ENCODE measurements around the gene RECQL5.
A peak's percentile ranks its signal among the peaks of the same experiment; 100 is the strongest.
"Not testable (repeated sequence)": the region's sequence is repeated elsewhere in the genome, so short reads cannot be mapped to it uniquely, and the experiment has no call there.

The RECQL5 gene

DNA sequence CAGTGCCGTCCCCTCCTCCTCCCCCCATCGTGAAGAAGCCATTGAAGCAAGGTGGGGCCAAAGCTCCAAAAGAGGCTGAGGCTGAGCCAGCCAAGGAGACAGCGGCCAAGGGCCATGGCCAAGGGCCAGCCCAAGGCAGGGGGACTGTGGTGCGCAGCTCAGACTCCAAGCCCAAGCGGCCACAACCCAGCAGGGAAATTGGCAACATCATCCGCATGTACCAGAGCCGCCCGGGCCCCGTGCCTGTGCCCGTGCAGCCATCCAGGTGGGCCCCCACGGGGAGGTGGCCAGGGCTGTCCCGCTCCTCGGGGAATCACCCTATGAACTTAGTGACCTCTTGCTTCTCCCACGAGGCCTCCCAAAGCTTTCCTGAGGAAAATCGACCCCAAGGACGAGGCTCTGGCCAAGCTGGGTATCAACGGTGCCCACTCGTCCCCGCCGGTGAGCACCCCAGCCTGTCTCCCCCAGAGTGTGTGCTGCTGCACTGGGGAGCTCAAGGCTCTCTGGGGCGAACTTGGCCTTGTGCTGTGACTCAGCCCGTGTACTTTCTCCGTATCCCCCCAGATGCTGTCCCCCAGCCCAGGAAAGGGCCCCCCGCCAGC lies 50.3 kb downstream of the RECQL5 start:
- no peak for DNase-seq (ENCODE audit: low read depth)

DNA sequence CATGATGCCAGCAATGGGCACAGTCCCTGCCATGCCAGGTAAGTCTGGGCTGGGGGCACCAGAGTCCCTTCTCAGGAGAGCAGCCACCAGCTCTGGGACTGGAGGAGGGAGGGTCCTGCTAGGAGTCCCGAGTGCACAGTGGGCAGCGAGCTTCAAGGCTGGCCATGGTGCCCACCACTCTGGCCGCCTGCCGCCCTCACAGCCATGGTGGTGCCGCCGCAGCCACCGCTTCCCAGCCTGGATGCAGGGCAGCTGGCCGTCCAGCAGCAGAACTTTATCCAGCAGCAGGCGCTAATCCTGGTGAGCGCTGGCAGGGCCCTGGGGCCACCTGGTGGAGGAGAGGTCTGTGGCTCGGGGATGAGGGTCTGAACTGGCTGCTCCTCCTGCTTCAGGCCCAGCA lies 51.7 kb downstream of the RECQL5 start:
- no peak for DNase-seq (ENCODE audit: low read depth)

DNA sequence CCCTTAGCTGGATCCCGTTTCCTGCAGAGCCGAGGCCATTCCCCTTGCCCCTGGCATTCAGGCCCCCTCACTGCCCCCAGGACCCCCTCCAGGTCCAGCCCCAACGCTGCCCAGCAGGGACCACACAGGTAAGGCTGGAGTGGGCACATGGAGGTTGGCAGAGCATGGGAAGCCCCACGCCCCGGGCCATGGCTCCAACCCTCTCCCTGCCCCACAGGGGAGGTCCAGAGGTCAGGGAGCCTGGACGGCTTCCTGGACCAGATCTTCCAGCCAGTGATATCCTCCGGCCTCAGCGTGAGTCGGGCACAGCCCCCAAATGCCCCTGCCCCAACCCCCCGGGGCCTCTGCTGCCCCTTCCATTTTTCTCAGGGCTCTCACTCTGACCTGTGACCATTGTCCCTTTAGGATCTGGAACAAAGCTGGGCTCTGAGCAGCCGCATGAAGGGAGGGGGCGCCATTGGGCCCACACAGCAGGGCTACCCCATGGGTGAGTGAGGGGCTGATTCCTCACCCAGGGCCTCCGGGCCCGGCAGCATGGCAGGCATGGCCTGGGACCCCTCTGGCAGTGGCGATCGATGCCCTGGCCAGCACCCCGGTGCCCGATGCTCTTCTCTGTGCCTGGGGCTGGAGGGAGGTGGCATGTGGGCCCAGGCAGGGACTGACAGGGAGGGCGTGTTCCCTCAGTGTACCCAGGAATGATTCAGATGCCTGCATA lies 52.2 kb downstream of the RECQL5 start:
- DNase-seq (ENCODE audit: low read depth): no peak

DNA sequence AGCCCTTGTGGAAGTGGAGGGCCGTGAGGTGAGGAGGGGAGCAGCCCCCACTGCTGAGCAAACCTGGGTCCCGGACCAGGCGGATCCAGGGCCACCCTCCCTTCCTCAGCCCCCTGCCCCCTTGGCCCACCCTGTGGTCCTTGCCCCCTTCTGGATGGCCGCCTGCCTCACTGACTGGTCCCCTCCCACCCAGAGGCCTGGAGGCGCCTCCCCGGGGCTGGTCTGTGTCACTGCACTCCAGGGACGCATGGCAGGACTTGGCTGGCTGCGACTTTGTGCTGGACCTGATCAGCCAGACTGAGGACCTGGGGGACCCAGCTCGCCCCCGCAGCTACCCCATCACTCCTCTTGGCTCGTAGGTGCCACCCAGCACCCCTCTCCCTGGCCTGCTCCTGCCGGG lies 52.9 kb downstream of the RECQL5 start:
- no peak for DNase-seq (ENCODE audit: low read depth)

DNA sequence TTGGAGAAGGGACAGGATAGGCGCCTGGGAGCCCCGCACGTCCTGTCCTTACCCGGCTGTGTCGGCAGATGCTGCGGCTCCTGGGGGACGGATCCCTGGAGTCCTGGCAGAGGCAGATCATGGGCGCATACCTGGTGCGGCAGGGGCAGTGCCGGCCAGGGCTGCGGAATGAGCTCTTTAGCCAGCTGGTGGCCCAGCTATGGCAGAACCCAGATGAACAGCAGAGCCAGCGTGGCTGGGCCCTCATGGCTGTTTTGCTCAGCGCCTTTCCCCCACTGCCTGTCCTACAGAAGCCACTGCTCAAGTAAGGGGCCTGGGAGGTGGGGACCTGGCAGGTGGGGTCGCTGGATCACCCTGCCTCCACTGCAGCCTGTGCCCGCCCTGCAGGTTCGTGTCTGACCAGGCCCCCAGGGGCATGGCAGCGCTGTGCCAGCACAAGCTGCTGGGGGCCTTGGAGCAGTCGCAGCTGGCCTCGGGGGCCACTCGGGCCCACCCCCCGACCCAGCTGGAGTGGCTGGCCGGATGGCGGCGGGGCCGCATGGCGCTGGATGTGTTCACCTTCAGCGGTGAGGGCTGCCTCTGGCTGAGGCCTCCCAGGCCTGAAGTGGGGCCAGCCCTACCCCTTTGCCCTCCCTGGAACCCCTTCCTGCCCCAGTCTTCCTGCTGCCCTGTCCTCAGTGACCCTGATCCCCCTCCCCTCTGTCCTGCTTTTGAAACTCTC lies 53.9 kb downstream of the RECQL5 start:
- no peak for DNase-seq (ENCODE audit: low read depth)

DNA sequence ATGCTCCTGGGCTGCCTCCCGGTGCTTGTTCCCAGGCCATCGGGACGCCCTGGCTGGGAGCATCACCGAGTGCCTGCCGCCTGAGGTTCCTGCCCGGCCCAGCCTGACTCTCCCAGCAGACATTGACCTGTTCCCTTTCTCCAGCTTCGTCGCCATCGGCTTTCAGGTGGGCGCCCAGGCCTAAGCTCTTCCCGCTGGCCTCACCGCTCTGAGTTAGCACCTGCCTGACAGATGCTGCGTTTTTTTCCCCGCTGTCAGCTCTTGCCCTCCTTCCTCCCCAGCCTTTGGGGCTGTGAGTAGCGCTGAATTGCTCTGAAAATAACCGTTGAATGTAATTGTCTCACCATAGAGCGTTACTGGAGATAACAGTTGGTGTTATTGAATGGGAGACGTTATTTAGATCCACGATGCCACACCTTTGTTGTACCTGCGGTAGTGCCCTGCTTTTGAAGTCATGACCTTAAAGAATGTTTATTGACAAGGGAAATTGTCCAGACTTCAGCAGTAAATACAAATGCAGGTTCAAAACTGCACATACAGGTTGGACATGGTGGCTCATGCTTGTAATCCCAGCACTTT lies 55.0 kb downstream of the RECQL5 start:
- DNase-seq (ENCODE audit: low read depth): no peak

DNA sequence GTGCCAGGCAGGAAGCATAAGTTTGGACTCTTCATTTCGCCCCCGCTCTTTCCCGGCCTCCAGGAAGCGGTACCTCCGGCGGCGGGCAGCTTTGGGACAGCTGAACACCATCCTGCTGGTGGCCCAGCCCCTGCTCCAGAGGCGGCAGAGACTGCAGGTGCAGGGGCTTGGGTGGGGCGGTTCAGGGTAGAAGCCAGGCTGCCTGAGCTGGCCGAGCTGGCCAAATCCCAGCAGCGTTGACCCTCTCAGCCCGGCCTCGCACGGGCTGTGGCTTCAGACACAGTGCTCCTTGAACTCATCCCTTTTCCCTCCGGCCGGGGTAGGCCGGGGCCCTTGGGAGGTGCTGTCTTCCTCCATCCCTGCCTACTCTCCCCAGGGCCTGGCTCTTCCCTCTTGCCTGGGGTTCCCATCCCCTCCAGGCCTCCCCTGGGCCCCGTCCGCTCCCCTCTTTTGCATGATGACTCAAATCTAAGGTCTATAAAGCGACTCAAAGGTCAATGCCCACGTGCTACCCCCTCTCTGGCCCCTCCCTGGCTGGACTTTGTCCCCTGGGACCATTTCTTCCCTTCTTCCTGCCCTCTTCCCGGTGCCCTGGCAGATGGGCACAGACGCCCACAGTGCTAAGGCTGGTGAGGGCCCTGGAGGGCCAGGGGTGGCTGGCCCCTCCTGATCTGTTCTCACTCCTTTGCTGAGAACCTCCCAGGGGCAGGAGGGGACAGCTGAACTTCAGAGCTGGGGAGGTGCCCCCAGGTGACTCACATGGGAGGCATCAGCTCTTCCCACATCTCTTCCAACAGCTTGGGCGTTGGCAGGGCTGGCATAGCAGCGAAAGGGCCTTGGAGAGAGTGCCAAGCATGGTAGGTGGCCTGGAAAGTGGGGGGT lies 56.6 kb downstream of the RECQL5 start:
- DNase-seq (ENCODE audit: low read depth): no peak

DNA sequence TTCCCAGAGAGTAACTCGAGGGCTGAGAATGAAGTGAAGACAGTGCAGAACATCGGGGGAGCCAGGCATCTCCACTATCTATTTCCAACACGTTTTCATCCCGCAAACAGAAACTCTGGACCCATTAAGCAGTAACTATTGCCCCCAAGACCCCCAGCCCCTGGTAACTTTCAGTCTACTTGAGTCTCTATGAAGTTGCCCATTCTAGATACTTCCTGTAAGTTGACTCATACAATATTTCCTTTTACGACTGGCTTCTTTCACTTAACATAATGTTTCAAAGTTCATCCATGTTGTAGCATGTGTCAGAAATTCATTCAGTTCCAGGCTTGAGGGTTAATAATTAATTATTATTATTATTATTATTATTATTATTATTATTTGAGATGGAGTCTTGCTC lies 59.9 kb downstream of the RECQL5 start:
- DNase-seq (ENCODE audit: low read depth): no peak

DNA sequence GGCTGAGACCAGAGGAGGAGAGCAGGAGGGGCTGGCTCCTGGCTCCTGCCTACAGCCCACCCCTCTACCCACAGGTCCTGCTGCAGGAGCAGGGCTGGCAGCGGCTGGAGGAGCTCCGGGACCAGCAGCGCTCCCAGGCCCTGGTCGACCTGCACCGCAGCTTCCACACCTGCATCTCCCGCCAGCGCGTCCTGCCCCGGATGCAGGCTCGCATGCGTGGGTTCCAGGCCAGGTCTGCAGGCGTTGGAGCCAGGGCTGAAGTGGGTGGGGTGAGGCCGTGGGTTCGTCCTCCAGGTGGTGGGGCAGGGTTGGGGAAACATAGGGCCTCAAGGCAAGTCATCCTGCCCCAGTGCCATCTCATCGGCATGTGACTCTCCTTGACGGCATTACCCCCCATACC lies 61.2 kb downstream of the RECQL5 start:
- no peak for DNase-seq (ENCODE audit: low read depth)

DNA sequence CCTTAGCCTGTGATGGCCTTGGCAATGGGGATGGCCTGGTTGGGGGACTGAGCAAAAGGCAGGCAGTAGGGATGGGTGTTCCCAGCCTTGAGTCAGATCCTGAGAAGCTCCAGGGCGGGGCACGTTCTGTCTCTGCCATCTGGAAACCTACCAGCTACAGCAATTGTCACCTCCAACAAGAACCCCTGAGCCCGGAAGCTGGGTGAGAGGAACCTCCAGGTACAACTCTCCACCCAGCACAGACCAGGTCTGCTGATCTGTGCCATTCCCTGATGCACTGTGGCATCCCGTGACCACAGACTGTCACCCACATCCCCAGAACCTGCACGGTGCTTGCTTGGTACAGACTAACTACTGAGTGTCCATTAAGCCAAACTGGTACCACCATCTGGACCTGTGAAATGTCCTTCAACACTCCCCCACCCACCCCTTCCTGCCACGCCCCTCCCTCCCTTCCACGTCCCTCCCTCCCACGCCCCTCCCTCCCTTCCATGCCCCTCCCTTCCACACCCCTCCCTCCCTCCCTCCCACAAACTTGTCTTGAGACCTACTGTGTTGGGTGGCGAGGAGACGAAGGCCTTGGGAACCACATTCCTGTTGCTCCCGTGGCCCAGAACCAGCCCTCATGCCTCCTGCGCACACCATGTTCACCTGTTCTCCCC lies 62.8 kb downstream of the RECQL5 start:
- no peak for DNase-seq (ENCODE audit: low read depth)

DNA sequence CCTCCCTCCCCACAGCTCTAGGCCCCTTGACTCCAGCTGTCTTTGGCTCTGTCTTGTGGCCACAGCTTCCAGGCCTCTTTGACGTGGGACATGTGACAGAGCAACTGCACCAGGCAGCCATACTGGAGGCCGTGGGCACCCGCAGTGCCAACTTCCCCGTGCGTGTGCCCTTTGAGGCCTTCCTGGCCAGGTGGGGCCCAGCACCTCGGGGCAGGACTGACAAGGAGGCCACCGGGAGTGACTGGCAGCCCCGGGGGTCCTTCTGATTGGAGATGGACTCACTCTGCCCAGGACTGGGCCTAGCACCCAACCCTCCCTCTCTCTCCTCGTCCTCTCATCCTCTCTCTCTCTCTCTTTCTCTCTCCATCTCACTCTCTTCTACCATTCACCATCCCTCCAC lies 63.8 kb downstream of the RECQL5 start:
- no peak for DNase-seq (ENCODE audit: low read depth)

DNA sequence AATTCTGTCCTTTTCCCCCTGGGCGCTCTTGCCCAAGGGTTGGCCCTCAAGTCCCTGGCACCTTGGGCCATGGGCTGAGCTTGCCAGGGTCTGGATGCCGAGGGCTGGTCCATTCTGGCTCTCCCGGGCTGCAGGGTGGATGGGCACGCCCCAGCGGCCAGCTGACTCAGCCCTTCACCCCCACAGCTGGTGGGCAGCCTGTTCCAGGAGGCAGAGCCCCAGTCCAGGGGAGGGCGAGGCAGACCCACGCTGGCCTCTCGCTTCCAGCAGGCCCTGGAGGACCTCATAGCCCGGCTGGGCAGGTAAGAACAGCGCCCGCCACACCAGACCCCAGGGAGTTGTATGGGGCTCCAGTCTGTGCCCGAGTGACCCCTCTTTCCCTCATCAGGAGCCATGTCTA lies 64.3 kb downstream of the RECQL5 start:
- DNase-seq (ENCODE audit: low read depth): no peak

DNA sequence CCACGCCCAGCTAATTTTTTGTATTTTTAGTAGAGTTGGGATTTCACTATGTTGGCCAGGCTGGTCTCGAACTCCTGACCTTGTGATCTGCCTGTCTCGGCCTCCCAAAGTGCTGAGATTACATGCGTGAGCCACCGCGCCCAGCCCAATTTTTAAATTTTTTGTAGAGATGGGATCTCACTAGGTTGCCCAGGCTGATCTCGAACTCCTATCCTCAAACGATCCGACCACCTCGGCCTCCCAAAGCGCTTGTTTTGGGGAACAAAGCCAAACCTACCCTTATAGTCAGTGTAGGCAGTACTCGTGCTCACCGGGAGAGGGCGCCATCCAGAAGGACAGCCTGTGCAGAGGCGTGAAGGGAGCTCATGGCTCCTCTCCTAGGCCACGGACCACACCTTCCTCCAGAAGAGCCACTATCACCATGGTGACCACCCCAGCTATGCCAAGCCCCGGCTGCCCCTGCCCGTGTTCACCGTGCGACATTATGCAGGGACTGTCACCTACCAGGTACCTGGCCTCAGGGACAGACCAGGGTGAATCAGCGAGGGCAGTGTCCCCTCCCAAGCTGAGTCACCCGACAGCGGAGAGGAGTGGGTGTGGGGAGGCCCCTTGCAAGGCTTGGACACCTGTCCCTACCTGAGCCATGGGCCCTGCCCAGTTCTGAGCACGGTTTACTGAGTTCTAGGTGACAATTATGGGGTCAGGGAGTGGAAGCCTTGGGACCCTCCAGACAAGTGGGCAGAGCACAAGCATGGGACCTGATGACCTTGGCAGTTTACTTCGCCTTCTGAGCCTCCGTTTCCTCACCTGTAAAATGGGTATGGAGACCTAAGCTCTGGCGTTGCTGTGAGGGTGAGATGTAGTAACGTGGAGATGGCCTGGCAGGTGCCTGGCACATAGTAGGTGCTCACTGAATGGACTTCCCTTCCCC lies 65.6 kb downstream of the RECQL5 start:
- DNase-seq (ENCODE audit: low read depth): peak; percentile 41

DNA sequence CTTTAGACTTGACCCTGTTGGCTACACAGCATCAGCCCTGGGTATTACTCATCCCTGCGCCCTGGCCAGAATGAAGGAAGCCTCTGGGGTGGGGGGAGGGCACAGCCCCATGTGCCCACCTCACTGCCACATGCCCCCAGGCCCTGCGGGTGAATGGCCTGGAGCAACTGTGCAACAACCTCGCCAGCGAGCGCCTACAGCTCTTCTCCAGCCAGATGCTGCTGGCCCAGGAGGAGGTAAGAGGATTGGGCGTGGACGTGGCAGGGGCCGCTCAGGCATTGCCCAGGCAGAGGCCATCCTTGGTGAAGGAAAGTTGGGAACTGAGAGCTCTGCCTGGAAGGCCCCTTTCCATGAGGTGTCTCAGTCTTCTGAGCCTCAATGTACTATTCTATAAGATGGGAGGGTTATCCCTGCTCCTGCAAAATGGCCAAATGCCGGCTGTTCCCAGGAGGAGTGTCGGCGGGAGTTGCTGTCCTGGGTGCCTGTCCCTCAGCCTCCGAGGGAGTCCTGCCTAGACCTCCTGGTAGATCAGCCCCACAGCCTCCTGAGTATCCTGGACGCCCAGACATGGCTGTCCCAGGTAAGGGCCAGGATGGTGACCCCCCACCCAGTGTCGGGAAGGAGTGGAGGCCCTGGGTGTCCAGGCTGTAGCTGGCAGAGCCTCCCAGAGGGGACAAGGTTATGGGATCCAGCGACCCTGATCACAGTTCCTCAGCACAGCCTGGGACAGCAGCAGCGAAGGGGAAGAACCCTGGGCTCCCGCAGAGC lies 70.5 kb downstream of the RECQL5 start:
- DNase-seq (ENCODE audit: low read depth): no peak

DNA sequence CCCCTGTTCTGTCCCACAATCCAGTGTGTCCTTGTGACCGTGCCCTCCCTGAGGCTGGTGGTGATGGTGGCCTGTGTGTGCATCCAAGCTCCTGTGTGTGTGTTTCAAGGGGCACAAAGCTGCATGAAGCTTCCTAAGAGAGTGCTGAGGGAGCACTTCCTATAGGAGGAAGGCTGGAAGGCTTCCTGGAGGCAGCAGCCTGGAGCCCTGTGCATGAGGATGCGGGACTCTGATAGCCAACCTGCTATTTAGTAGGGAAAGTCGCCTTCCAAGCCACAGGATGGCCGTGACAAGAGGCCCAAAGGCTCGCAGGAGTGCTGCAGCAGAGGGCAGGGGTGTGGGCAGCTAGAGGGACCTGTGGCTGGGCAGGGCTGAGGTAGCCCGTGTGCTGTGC lies 71.0 kb downstream of the RECQL5 start:
- DNase-seq (ENCODE audit: low read depth): no peak

DNA sequence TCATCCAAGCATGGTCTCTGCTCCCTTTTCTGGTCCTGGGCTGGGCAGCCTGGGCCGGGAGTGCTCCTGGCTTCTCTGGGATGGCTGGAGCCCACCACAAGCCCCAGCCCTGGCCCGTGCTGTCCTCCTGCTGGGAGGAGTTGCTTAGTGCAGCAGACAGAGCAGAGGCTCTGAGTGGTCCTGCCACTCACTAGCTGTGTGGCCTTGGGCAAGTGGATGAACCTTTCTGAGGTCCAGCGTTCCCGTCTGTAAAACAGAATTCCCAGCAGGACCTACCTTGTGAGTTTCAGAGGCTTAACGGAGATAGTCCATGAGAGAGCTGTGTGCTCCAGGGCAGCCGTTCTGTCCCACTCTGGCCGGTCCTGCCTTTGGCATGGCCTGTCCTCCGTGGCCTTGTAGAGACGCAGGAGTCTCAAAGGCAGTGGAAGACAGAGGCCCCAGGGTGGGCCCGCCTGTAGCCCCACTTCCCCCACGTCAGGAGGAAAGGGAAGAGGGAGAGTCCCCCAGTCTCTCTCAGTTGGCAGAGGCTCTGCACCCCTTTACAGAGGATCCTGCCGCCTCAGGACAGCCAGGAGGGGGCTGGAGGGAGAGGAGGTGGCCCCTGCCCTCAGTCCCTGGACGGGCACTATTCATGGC lies 71.6 kb downstream of the RECQL5 start:
- no peak for DNase-seq (ENCODE audit: low read depth)

DNA sequence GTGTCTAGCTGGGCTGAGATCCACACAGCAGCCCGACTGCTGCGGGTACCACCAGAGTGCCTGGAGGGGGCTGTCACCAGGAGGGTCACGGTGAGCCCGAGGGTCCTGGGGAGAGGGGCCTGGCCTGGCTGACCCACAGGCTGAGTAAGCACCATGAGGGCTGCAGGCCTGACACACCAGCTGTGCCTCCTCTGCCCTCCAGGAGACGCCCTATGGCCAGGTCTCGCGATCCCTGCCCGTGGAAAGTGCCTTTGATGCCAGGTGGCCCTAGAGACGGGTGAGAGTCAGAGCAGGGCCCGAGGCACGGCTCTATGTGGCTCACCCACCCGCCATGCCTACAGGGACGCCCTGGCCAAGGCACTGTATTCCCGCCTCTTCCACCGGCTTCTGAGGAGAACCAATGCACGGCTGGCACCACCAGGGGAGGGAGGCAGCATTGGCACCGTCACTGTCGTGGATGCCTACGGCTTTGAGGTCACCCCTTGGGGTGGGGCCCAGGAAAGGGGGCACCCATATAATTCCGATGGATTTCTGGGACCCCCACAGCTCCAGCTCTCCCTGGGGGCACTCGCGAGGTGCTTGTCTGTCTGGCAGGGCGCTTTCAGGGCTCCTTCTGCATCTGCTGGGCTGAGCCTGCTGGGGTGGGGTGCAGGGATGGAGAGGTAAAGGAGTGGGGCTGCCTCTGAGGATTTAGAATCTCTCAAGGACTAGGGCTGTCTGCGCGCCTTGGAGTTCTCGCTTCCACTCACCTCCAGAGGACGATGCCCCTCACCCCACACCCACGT lies 72.3 kb downstream of the RECQL5 start:
- no peak for DNase-seq (ENCODE audit: low read depth)

DNA sequence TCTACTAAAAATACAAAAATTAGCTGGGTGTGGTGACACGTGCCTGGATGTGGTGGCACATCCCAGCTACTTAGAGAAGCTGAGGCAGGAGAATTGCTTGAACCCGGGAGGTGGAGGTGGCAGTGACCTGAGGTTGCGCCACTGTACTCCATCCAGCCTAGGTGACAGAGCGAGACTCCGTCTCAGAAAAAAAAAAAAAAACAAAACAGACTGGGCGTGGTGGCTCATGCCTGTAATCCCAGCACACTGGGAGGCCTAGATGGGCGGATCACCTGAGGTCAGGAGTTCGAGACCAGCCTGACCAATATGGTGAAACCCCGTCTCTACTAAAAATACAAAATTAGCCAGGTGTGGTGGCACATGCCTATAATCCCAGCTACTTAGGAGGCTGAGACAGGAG lies 73.5 kb downstream of the RECQL5 start:
- DNase-seq (ENCODE audit: low read depth): not testable (repeated sequence)
